Neural cell (in vitro differentiated cells): ENCODE measurements around the gene LRP5. TPM values are rescaled to one million over a fixed set of nuclear protein-coding genes. Genes with fewer than 3 reads are reported as not detected.

Source experiments
- H2AFZ ChIP-seq: fragments of 200-600, 300-800 bp; sonication (generic), shearing (Covaris generic); 2 replicates; pipeline ENCODE4 v1.6.0; 2014; ENCODE audit warnings: low read depth, mild to moderate bottlenecking, antibody characterized with exemption, low read length, moderate library complexity
- H3F3A ChIP-seq: fragments of 200-600 bp; shearing (Covaris generic); 2 replicates; pipeline ENCODE4 v1.6.1; 2016; ENCODE audit warnings: mild to moderate bottlenecking, moderate library complexity, mixed read lengths, antibody characterized with exemption, low read length; ENCODE audit not compliant: insufficient read depth, poor library complexity, severe bottlenecking
- H3K27ac ChIP-seq: fragments of 200-600, 300-800 bp; sonication (generic), shearing (Covaris generic); 2 replicates; pipeline ENCODE4 v1.5.1; 2014; ENCODE audit warnings: mild to moderate bottlenecking, low read length, moderate library complexity
- H3K27me3 ChIP-seq: fragments of 300-800, 200-600 bp; sonication (generic), shearing (Covaris generic); 2 replicates; pipeline ENCODE4 v1.6.0; 2014; ENCODE audit warnings: mild to moderate bottlenecking, low read depth, low read length, moderate library complexity; ENCODE audit not compliant: insufficient read depth
- H3K36me3 ChIP-seq: fragments of 300-800, 200-600 bp; sonication (generic), shearing (Covaris generic); 2 replicates; pipeline ENCODE4 v1.5.1; 2014; ENCODE audit warnings: mild to moderate bottlenecking, antibody characterized with exemption, low read length, moderate library complexity; ENCODE audit not compliant: insufficient read depth
- H3K4me2 ChIP-seq: fragments of 300-800, 200-600 bp; sonication (generic), shearing (Covaris generic); 2 replicates; pipeline ENCODE4 v1.6.0; 2014; ENCODE audit warnings: mild to moderate bottlenecking, low read length
- H3K4me3 ChIP-seq: fragments of 300-800, 200-600 bp; sonication (generic), shearing (Covaris generic); 2 replicates; pipeline ENCODE4 v1.5.1; 2014; ENCODE audit warnings: mild to moderate bottlenecking, low read length, moderate library complexity
- H3K79me2 ChIP-seq: fragments of 200-600 bp; shearing (Covaris generic); replicated peaks from 2 replicates; pipeline ENCODE4 v1.6.0; 2014; ENCODE audit warnings: mild to moderate bottlenecking, low read length, moderate library complexity; ENCODE audit not compliant: insufficient read depth
- H3K9ac ChIP-seq: fragments of 300-800, 200-600 bp; sonication (generic), shearing (Covaris generic); 2 replicates; pipeline ENCODE4 v1.6.1; 2016; ENCODE audit warnings: mild to moderate bottlenecking, low read length, mixed read lengths
- H3K9me2 ChIP-seq: fragments of 200-600 bp; shearing (Covaris generic); 2 replicates; pipeline ENCODE4 v1.6.1; 2016; ENCODE audit warnings: mild to moderate bottlenecking, low read length, mixed read lengths; ENCODE audit not compliant: insufficient read depth
- H3K9me3 ChIP-seq: fragments of 200-600, 300-800 bp; sonication (generic), shearing (Covaris generic); 2 replicates; pipeline ENCODE4 v1.6.1; 2016; ENCODE audit warnings: mild to moderate bottlenecking, mixed run types, low read length, moderate library complexity, mixed read lengths
- H4K20me1 ChIP-seq: fragments of 200-600 bp; shearing (Covaris generic); 2 replicates; pipeline ENCODE4 v1.6.1; 2016; ENCODE audit warnings: mild to moderate bottlenecking, mixed run types; ENCODE audit not compliant: insufficient read depth
- CTCF ChIP-seq: fragments of 450-650 bp; IDR thresholded peaks from 2 replicates; pipeline ENCODE4 v1.5.1; 2014; ENCODE audit warnings: antibody characterized with exemption, mild to moderate bottlenecking, moderate library complexity; ENCODE audit not compliant: poor library complexity, severe bottlenecking
- EP300 ChIP-seq: fragments of 450-650 bp; conservative IDR thresholded peaks from 2 replicates; pipeline ENCODE4 v1.6.1; 2014; ENCODE audit warnings: antibody characterized with exemption, mild to moderate bottlenecking, moderate library complexity; ENCODE audit not compliant: poor library complexity, severe bottlenecking
- EZH2 ChIP-seq: fragments of 200-600, 300-800 bp; shearing (Covaris generic), sonication (generic); IDR thresholded peaks from 2 replicates; pipeline ENCODE4 v1.6.1; 2014; ENCODE audit warnings: antibody characterized with exemption, low read length, borderline replicate concordance, mild to moderate bottlenecking; ENCODE audit not compliant: insufficient read depth, poor library complexity, severe bottlenecking
- MXI1 ChIP-seq: fragments of 450-650 bp; conservative IDR thresholded peaks from 2 replicates; pipeline ENCODE4 v1.6.1; 2014; ENCODE audit warnings: antibody characterized with exemption, mild to moderate bottlenecking; ENCODE audit not compliant: poor library complexity, severe bottlenecking
- POLR2AphosphoS5 ChIP-seq: IDR thresholded peaks from 2 replicates; pipeline ENCODE4 v1.6.1; 2012
- RAD21 ChIP-seq: fragments of 450-650 bp; conservative IDR thresholded peaks from 2 replicates; pipeline ENCODE4 v1.6.1; 2014; ENCODE audit warnings: antibody characterized with exemption, mild to moderate bottlenecking, moderate library complexity
- REST ChIP-seq: IDR thresholded peaks from 2 replicates; pipeline ENCODE4 v1.6.1; 2012; ENCODE audit warnings: borderline replicate concordance
- SMC3 ChIP-seq: fragments of 450-650 bp; conservative IDR thresholded peaks from 2 replicates; pipeline ENCODE4 v1.6.1; 2014; ENCODE audit warnings: antibody characterized with exemption, mild to moderate bottlenecking, moderate library complexity; ENCODE audit not compliant: poor library complexity
- TAF1 ChIP-seq: IDR thresholded peaks from 2 replicates; pipeline ENCODE4 v1.6.1; 2012; ENCODE audit warnings: low read depth
- polyA plus RNA-seq: library from polyadenylated mRNA; depleted of rRNA; stranded (reverse); fragments of >200 nt; gene quantifications from 2 replicates; pipeline ENCODE4 v1.2.3, GENCODE V29; 2014

The LRP5 gene
- polyA plus RNA-seq, 1 donor from 2014 or later: 3.0 TPM

- Histone ChIP-seq H3K27me3 (no peaks in the 10 kb centered on the region), H4K20me1 (no peaks in the 10 kb centered on the region), H3K4me2 (no peak overlapping the region), H3K79me2 (peaks cover 2% of the 10 kb centered on the region), H3K27ac (no peak overlapping the region), H3K9me3 (no peaks in the 10 kb centered on the region), H3K9me2 (no peaks in the 10 kb centered on the region), H3K4me3 (no peak overlapping the region), H3K9ac (no peak overlapping the region), H3K36me3 (no peaks in the 10 kb centered on the region), H3F3A (no peaks in the 10 kb centered on the region), H2AFZ (no peak overlapping the region)
- no peak for TF ChIP-seq EZH2
- TF ChIP-seq CTCF: no peak
- TF ChIP-seq POLR2AphosphoS5: no peak
- no peak for TF ChIP-seq EP300
- no peak for TF ChIP-seq RAD21
- no peak for TF ChIP-seq SMC3
- no peak for TF ChIP-seq TAF1
- no peak for TF ChIP-seq REST
- TF ChIP-seq MXI1: no peak
Measured at GRCh38 chr11:68328374-68329091, 16.1 kb downstream of the LRP5 start.

GRCh38 chr11:68329536-68329935 is 17.1 kb downstream of the LRP5 start:
- no peak overlapping the region for H3K4me3 ChIP-seq
- H3K9me3 ChIP-seq: no peaks in the 10 kb centered on the region
- no peak for TF ChIP-seq MXI1
- no peak for TF ChIP-seq TAF1
- no peak for TF ChIP-seq POLR2AphosphoS5
- TF ChIP-seq SMC3: no peak
- no peak for TF ChIP-seq REST
- TF ChIP-seq EP300: no peak
- no peak for TF ChIP-seq RAD21
- no peak for TF ChIP-seq CTCF
- TF ChIP-seq EZH2: no peak
- H3F3A ChIP-seq: no peaks in the 10 kb centered on the region
- no peaks in the 10 kb centered on the region for H4K20me1 ChIP-seq
- no peaks in the 10 kb centered on the region for H3K36me3 ChIP-seq
- H3K27me3 ChIP-seq: no peaks in the 10 kb centered on the region
- H2AFZ ChIP-seq: no peak overlapping the region
- no peak overlapping the region for H3K9ac ChIP-seq
- no peak overlapping the region for H3K4me2 ChIP-seq
- no peaks in the 10 kb centered on the region for H3K9me2 ChIP-seq
- peaks cover 2% of the 10 kb centered on the region for H3K79me2 ChIP-seq
- no peak overlapping the region for H3K27ac ChIP-seq
